Neural cell (in vitro differentiated cells): ENCODE data around the gene SPTBN2. TPM values are rescaled to one million over a fixed set of nuclear protein-coding genes. Genes with fewer than 3 reads are reported as not detected.

Source experiments
- H2AFZ ChIP-seq: fragments of 200-600, 300-800 bp; sonication (generic), shearing (Covaris generic); 2 replicates; pipeline ENCODE4 v1.6.0; 2014; ENCODE audit warnings: low read depth, mild to moderate bottlenecking, antibody characterized with exemption, low read length, moderate library complexity
- H3F3A ChIP-seq: fragments of 200-600 bp; shearing (Covaris generic); 2 replicates; pipeline ENCODE4 v1.6.1; 2016; ENCODE audit warnings: mild to moderate bottlenecking, moderate library complexity, mixed read lengths, antibody characterized with exemption, low read length; ENCODE audit not compliant: insufficient read depth, poor library complexity, severe bottlenecking
- H3K27ac ChIP-seq: fragments of 200-600, 300-800 bp; sonication (generic), shearing (Covaris generic); 2 replicates; pipeline ENCODE4 v1.5.1; 2014; ENCODE audit warnings: mild to moderate bottlenecking, low read length, moderate library complexity
- H3K27me3 ChIP-seq: fragments of 300-800, 200-600 bp; sonication (generic), shearing (Covaris generic); 2 replicates; pipeline ENCODE4 v1.6.0; 2014; ENCODE audit warnings: mild to moderate bottlenecking, low read depth, low read length, moderate library complexity; ENCODE audit not compliant: insufficient read depth
- H3K36me3 ChIP-seq: fragments of 300-800, 200-600 bp; sonication (generic), shearing (Covaris generic); 2 replicates; pipeline ENCODE4 v1.5.1; 2014; ENCODE audit warnings: mild to moderate bottlenecking, antibody characterized with exemption, low read length, moderate library complexity; ENCODE audit not compliant: insufficient read depth
- H3K4me2 ChIP-seq: fragments of 300-800, 200-600 bp; sonication (generic), shearing (Covaris generic); 2 replicates; pipeline ENCODE4 v1.6.0; 2014; ENCODE audit warnings: mild to moderate bottlenecking, low read length
- H3K4me3 ChIP-seq: fragments of 300-800, 200-600 bp; sonication (generic), shearing (Covaris generic); 2 replicates; pipeline ENCODE4 v1.5.1; 2014; ENCODE audit warnings: mild to moderate bottlenecking, low read length, moderate library complexity
- H3K79me2 ChIP-seq: fragments of 200-600 bp; shearing (Covaris generic); replicated peaks from 2 replicates; pipeline ENCODE4 v1.6.0; 2014; ENCODE audit warnings: mild to moderate bottlenecking, low read length, moderate library complexity; ENCODE audit not compliant: insufficient read depth
- H3K9ac ChIP-seq: fragments of 300-800, 200-600 bp; sonication (generic), shearing (Covaris generic); 2 replicates; pipeline ENCODE4 v1.6.1; 2016; ENCODE audit warnings: mild to moderate bottlenecking, low read length, mixed read lengths
- H3K9me2 ChIP-seq: fragments of 200-600 bp; shearing (Covaris generic); 2 replicates; pipeline ENCODE4 v1.6.1; 2016; ENCODE audit warnings: mild to moderate bottlenecking, low read length, mixed read lengths; ENCODE audit not compliant: insufficient read depth
- H3K9me3 ChIP-seq: fragments of 200-600, 300-800 bp; sonication (generic), shearing (Covaris generic); 2 replicates; pipeline ENCODE4 v1.6.1; 2016; ENCODE audit warnings: mild to moderate bottlenecking, mixed run types, low read length, moderate library complexity, mixed read lengths
- H4K20me1 ChIP-seq: fragments of 200-600 bp; shearing (Covaris generic); 2 replicates; pipeline ENCODE4 v1.6.1; 2016; ENCODE audit warnings: mild to moderate bottlenecking, mixed run types; ENCODE audit not compliant: insufficient read depth
- EP300 ChIP-seq: fragments of 450-650 bp; conservative IDR thresholded peaks from 2 replicates; pipeline ENCODE4 v1.6.1; 2014; ENCODE audit warnings: antibody characterized with exemption, mild to moderate bottlenecking, moderate library complexity; ENCODE audit not compliant: poor library complexity, severe bottlenecking
- EZH2 ChIP-seq: fragments of 200-600, 300-800 bp; shearing (Covaris generic), sonication (generic); IDR thresholded peaks from 2 replicates; pipeline ENCODE4 v1.6.1; 2014; ENCODE audit warnings: antibody characterized with exemption, low read length, borderline replicate concordance, mild to moderate bottlenecking; ENCODE audit not compliant: insufficient read depth, poor library complexity, severe bottlenecking
- MXI1 ChIP-seq: fragments of 450-650 bp; conservative IDR thresholded peaks from 2 replicates; pipeline ENCODE4 v1.6.1; 2014; ENCODE audit warnings: antibody characterized with exemption, mild to moderate bottlenecking; ENCODE audit not compliant: poor library complexity, severe bottlenecking
- POLR2AphosphoS5 ChIP-seq: IDR thresholded peaks from 2 replicates; pipeline ENCODE4 v1.6.1; 2012
- RAD21 ChIP-seq: fragments of 450-650 bp; conservative IDR thresholded peaks from 2 replicates; pipeline ENCODE4 v1.6.1; 2014; ENCODE audit warnings: antibody characterized with exemption, mild to moderate bottlenecking, moderate library complexity
- SMC3 ChIP-seq: fragments of 450-650 bp; conservative IDR thresholded peaks from 2 replicates; pipeline ENCODE4 v1.6.1; 2014; ENCODE audit warnings: antibody characterized with exemption, mild to moderate bottlenecking, moderate library complexity; ENCODE audit not compliant: poor library complexity
- TAF1 ChIP-seq: IDR thresholded peaks from 2 replicates; pipeline ENCODE4 v1.6.1; 2012; ENCODE audit warnings: low read depth
- polyA plus RNA-seq: library from polyadenylated mRNA; depleted of rRNA; stranded (reverse); fragments of >200 nt; gene quantifications from 2 replicates; pipeline ENCODE4 v1.2.3, GENCODE V29; 2014
- TF ChIP-seq, protein P1 (sequence below): fragments of 450-650 bp; IDR thresholded peaks from 2 replicates; pipeline ENCODE4 v1.5.1; 2014; ENCODE audit warnings: antibody characterized with exemption, mild to moderate bottlenecking, moderate library complexity; ENCODE audit not compliant: poor library complexity, severe bottlenecking
- TF ChIP-seq, protein P2 (sequence below): IDR thresholded peaks from 2 replicates; pipeline ENCODE4 v1.6.1; 2012; ENCODE audit warnings: borderline replicate concordance

The SPTBN2 gene
- polyA plus RNA-seq, 1 donor from 2014 or later: 159 TPM

DNA sequence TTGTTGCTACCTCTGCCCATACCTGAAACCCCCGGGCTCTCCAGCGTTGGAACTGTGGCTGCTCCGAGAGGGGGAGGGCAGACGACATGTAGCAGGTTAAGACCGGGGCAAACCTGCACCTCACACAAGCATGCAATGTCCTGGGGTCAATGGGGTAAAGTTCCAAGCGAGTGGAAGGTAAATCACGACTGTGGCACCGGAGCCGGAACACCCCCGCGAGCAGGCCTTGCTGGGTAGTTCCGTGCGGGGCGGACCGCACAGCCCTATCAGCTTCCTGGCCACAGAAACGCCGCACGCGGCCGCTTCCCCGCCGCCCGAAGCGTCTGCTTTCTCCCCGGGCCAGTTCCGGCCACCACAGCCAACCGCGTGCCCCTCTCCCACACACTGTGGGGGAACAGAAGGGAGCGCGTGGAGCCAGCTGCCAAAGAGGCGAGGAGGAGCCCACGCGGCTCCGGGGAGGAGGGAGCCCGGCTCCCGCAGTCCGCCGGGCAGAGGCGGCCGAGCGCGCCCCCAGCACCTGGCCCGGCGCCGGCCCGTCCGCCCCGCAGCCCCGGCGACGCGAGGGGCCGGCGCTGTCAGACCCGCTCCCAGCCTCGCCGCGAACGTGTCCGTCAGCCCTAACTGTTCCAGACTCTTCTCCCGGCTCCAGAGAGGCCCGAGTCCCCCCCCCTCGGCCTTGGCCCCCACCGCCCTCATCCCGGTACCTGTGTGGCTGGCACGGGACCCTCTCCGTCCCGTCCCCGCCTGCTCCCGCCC, 1.6 kb downstream of the SPTBN2 start:
- no peaks in the 10 kb centered on the region for H3K27me3 ChIP-seq
- TF ChIP-seq RAD21 (no peak), TAF1 (peak; percentile 49), POLR2AphosphoS5 (no peak), EP300 (no peak), MXI1 (peak; percentile 79), EZH2 (no peak), SMC3 (peak; percentile 25)
- TF ChIP-seq, protein P1, sequence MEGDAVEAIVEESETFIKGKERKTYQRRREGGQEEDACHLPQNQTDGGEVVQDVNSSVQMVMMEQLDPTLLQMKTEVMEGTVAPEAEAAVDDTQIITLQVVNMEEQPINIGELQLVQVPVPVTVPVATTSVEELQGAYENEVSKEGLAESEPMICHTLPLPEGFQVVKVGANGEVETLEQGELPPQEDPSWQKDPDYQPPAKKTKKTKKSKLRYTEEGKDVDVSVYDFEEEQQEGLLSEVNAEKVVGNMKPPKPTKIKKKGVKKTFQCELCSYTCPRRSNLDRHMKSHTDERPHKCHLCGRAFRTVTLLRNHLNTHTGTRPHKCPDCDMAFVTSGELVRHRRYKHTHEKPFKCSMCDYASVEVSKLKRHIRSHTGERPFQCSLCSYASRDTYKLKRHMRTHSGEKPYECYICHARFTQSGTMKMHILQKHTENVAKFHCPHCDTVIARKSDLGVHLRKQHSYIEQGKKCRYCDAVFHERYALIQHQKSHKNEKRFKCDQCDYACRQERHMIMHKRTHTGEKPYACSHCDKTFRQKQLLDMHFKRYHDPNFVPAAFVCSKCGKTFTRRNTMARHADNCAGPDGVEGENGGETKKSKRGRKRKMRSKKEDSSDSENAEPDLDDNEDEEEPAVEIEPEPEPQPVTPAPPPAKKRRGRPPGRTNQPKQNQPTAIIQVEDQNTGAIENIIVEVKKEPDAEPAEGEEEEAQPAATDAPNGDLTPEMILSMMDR: no peak
- TF ChIP-seq, protein P2, sequence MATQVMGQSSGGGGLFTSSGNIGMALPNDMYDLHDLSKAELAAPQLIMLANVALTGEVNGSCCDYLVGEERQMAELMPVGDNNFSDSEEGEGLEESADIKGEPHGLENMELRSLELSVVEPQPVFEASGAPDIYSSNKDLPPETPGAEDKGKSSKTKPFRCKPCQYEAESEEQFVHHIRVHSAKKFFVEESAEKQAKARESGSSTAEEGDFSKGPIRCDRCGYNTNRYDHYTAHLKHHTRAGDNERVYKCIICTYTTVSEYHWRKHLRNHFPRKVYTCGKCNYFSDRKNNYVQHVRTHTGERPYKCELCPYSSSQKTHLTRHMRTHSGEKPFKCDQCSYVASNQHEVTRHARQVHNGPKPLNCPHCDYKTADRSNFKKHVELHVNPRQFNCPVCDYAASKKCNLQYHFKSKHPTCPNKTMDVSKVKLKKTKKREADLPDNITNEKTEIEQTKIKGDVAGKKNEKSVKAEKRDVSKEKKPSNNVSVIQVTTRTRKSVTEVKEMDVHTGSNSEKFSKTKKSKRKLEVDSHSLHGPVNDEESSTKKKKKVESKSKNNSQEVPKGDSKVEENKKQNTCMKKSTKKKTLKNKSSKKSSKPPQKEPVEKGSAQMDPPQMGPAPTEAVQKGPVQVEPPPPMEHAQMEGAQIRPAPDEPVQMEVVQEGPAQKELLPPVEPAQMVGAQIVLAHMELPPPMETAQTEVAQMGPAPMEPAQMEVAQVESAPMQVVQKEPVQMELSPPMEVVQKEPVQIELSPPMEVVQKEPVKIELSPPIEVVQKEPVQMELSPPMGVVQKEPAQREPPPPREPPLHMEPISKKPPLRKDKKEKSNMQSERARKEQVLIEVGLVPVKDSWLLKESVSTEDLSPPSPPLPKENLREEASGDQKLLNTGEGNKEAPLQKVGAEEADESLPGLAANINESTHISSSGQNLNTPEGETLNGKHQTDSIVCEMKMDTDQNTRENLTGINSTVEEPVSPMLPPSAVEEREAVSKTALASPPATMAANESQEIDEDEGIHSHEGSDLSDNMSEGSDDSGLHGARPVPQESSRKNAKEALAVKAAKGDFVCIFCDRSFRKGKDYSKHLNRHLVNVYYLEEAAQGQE: peak; percentile 14
- H2AFZ ChIP-seq: peak overlapping the region; percentile 19
- peak overlapping the region; percentile 87 for H3K4me2 ChIP-seq
- H3K79me2 ChIP-seq: peaks cover 48% of the 10 kb centered on the region
- H3K9ac ChIP-seq: peak overlapping the region; percentile 80
- H3K36me3 ChIP-seq: no peaks in the 10 kb centered on the region
- no peaks in the 10 kb centered on the region for H3F3A ChIP-seq
- H4K20me1 ChIP-seq: peaks cover 5% of the 10 kb centered on the region
- no peaks in the 10 kb centered on the region for H3K9me3 ChIP-seq
- peak overlapping the region; percentile 63 for H3K27ac ChIP-seq
- peak overlapping the region; percentile 92 for H3K4me3 ChIP-seq
- no peaks in the 10 kb centered on the region for H3K9me2 ChIP-seq

DNA sequence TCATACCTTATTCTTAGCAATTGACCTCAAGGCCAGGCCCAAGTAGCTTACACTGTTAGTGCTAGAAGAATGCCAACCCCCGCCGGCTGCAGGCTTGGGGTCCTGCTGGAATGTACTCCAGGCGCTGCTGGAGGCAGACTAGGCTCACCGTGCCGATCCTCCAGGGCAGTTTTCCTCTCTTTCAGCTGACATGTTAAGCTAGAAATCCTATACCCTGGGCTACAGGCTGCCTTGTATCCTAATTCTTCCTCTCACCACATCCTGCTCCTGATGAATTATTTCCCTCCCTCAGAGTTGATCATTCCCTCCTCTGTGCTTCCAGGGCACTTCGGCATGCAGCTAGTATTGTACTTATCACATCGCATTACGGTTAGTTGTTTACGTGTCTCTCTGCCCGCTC, 3.4 kb downstream of the SPTBN2 start:
- H3K9me2 ChIP-seq: no peaks in the 10 kb centered on the region
- H4K20me1 ChIP-seq: peaks cover 5% of the 10 kb centered on the region
- no peaks in the 10 kb centered on the region for H3K36me3 ChIP-seq
- H3K9me3 ChIP-seq: no peaks in the 10 kb centered on the region
- no peak overlapping the region for H3K4me2 ChIP-seq
- H3K9ac ChIP-seq: no peak overlapping the region
- no peak overlapping the region for H3K27ac ChIP-seq
- TF ChIP-seq, protein P1: no peak
- TF ChIP-seq, protein P2: no peak
- TF ChIP-seq RAD21: no peak
- no peak for TF ChIP-seq TAF1
- no peak for TF ChIP-seq SMC3
- TF ChIP-seq MXI1: no peak
- no peak for TF ChIP-seq EZH2
- TF ChIP-seq EP300: no peak
- TF ChIP-seq POLR2AphosphoS5: no peak
- H3F3A ChIP-seq: no peaks in the 10 kb centered on the region
- H3K27me3 ChIP-seq: no peaks in the 10 kb centered on the region
- H3K79me2 ChIP-seq: peaks cover 48% of the 10 kb centered on the region
- H3K4me3 ChIP-seq: peak overlapping the region; percentile 92
- no peak overlapping the region for H2AFZ ChIP-seq
